Upper lobe of left lung (tissue), 4 donors: ENCODE data around the gene AHNAK.

Experiments
- CTCF ChIP-seq, 6 experiments: fragments of 450-650 bp in 4 of 6; fragments of 200-600 bp in 2 of 6; sonication (generic) in 2 of 6; IDR thresholded peaks; one replicate each; pipeline ENCODE4 v1.5.1; 2016 to 2019; ENCODE audit warnings: antibody characterized with exemption in 6 of 6
- EP300 ChIP-seq, 4 donors: sonication (generic); formaldehyde crosslinking; IDR thresholded peaks; one replicate each; pipeline ENCODE4 v1.5.1; 2017; ENCODE audit warnings: antibody characterized with exemption in 4 of 4, control low read depth in 2 of 4
- POLR2A ChIP-seq, 4 donors: fragments of 450-650 bp; IDR thresholded peaks; one replicate each; pipeline ENCODE4 v1.5.1; 2016 to 2017; ENCODE audit warnings: antibody characterized with exemption in 4 of 4, mild to moderate bottlenecking in 2 of 4
- POLR2AphosphoS5 ChIP-seq, 2 donors: sonication (generic); formaldehyde crosslinking; IDR thresholded peaks; one replicate each; pipeline ENCODE4 v1.5.1; 2017; ENCODE audit warnings: antibody characterized with exemption in 2 of 2

GRCh38 chr11:62390722-62391121 lies 155.9 kb downstream of the AHNAK start:
- TF ChIP-seq CTCF (IDR thresholded peaks at IDR 0.05) (no peak), POLR2A (IDR thresholded peaks at IDR 0.05) (no peak), POLR2AphosphoS5 (IDR thresholded peaks at IDR 0.05) (no peak), EP300 (IDR thresholded peaks at IDR 0.05) (no peak)
